ENCODE measurements around the gene NKD1. TPM values are rescaled to one million over a fixed set of nuclear protein-coding genes. Genes with fewer than 3 reads are reported as not detected.

NKD1 gene
- polyA plus RNA-seq, 1 experiment: 0.11 TPM

DNA sequence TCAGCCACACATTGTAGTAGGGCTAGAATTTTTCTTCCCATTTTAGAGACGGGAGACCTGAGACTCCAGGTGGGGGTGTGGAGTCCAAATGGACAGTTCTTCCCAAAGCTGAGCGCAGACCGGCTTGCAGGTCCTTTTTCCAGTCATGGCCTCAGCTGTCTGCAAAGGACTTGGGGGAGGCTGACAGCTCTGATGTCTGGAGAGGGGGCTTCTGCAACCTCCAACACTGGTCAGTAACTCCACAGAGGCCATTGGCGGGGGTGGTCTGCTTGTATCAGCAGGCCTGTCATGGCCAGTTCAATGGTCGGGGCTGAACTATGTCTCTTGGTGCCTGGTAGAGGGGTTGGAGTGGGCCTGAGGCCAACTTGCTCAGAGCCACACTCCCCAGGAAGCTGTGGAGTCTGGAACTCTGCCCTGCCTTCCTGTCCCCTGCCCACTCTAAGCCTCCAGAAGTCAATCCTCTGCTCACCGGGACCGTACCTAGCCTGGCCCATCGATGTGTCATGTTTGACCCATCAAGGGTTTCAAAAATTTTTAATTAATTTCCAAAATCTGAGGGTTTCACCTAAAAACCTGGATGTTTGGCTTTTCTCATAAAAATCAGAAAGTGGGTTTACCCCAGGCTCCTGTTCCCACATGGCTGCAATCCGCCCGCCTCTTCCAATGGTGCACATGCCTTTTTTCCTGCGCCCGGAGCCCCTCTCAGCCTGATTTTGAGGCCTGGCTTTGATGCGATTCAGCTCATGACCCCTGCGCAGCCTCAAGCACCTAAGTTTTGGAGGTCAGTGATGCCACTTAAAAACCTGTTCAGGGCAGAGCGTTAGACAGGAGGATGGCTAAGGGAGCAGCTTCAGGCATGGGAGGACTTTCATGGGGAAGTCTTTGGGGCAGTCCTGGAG lies 93.0 kb downstream of the NKD1 start:
- H3K27me3 ChIP-seq (ENCODE audit: control insufficient read depth, insufficient read depth, low read length): peaks cover 7% of the 10 kb centered on the region
- CTCF ChIA-PET: interaction anchor here (0.8 to 1.1 kb wide), 2 partner anchors 17 to 27 kb away, joined by 3 read pairs; no protein-coding TSS in a partner anchor

DNA sequence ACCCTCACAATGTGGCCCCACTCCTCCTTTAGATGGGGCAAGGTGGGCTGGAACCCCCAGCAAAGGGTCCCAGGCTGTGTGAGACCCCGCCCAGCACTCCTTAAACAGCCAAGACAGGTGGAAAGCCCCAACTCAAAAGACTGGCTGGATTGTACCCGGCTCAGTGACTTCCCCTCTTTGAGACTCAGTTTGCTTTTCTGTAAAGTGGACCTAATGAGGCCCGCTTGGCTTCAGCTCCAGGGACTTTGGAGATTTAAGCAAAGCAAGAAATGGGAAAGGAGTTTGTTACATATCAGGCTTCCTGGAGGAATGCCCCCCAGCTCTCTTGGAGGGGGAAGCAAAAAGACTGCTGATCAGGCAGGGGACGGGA lies 93.6 kb downstream of the NKD1 start:
- Histone ChIP-seq H3K27me3 (ENCODE audit: control insufficient read depth, insufficient read depth, low read length) (peaks cover 9% of the 10 kb centered on the region), H3K4me3 (ENCODE audit: low read depth, low read length) (no peak overlapping the region), H3K36me3 (ENCODE audit: control insufficient read depth, insufficient read depth, low read length) (no peaks in the 10 kb centered on the region)
- ChIA-PET POLR2A (no interaction called here), CTCF (no interaction called here)
- TF ChIP-seq, protein P1, sequence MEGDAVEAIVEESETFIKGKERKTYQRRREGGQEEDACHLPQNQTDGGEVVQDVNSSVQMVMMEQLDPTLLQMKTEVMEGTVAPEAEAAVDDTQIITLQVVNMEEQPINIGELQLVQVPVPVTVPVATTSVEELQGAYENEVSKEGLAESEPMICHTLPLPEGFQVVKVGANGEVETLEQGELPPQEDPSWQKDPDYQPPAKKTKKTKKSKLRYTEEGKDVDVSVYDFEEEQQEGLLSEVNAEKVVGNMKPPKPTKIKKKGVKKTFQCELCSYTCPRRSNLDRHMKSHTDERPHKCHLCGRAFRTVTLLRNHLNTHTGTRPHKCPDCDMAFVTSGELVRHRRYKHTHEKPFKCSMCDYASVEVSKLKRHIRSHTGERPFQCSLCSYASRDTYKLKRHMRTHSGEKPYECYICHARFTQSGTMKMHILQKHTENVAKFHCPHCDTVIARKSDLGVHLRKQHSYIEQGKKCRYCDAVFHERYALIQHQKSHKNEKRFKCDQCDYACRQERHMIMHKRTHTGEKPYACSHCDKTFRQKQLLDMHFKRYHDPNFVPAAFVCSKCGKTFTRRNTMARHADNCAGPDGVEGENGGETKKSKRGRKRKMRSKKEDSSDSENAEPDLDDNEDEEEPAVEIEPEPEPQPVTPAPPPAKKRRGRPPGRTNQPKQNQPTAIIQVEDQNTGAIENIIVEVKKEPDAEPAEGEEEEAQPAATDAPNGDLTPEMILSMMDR (IDR thresholded peaks at IDR 0.05; ENCODE audit: insufficient read depth, low read depth, low read length): no peak
- DNase-seq (ENCODE audit: low read depth): no peak

More for the DNA sequence above, 93.0 kb downstream of the NKD1 start:
- no peak for DNase-seq (ENCODE audit: low read depth)
- POLR2A ChIA-PET: no interaction called here
- TF ChIP-seq, protein P1 (IDR thresholded peaks at IDR 0.05; ENCODE audit: insufficient read depth, low read depth, low read length): no peak
- Histone ChIP-seq H3K4me3 (ENCODE audit: low read depth, low read length) (no peak overlapping the region), H3K36me3 (ENCODE audit: control insufficient read depth, insufficient read depth, low read length) (no peaks in the 10 kb centered on the region)

DNA sequence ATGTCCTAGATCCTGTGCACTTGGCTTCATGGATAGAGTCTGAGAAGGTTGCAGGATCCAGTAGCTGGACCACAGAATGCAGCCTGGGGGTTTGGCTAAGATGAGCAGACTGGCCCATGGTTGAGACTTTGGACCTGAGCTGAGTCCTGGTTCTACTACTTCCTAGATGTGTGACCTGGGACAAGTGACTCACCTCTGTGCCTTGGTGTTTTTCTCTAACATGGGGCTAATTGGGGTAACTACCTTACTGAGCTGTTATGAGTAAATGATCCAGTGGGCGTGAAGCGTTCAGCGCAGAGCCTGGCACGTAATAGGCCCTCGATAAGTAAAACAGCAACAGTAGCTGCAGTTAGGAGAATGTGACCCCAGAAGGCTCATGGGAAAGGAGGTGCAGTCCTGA lies 94.2 kb downstream of the NKD1 start:
- DNase-seq (ENCODE audit: low read depth): no peak
- Histone ChIP-seq H3K36me3 (ENCODE audit: control insufficient read depth, insufficient read depth, low read length) (no peaks in the 10 kb centered on the region), H3K27me3 (ENCODE audit: control insufficient read depth, insufficient read depth, low read length) (peaks cover 9% of the 10 kb centered on the region), H3K4me3 (ENCODE audit: low read depth, low read length) (no peak overlapping the region)
- TF ChIP-seq, protein P1 (IDR thresholded peaks at IDR 0.05; ENCODE audit: insufficient read depth, low read depth, low read length): no peak
- ChIA-PET CTCF (interaction anchor here (0.7 to 1.6 kb wide), 3 partner anchors 23 to 271 kb away, joined by 3 to 4 read pairs (median 4); no protein-coding TSS in a partner anchor), POLR2A (no interaction called here)

DNA sequence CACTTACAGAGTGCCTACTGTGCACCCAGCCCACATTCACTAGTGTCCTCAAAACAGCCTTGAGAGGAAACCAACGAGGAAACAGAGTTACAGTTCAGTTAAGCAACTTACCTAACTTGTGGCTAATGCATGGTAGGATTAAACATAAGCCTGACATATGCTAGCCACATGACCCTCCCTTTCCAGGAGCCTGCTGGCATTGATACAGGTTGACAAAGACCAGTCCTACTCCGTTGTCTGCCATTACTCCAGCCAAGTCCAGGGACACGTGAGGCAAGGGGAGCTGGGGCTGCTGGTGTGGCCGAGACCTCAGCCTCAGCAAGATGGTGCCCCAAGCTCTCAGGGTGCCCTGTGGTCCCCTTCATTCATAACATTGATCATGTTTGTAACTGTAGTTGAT lies 95.0 kb downstream of the NKD1 start:
- ChIA-PET POLR2A (no interaction called here), CTCF (interaction anchor here (0.7 to 1.6 kb wide), 4 partner anchors 22 to 272 kb away, joined by 3 to 4 read pairs (median 4); no protein-coding TSS in a partner anchor)
- TF ChIP-seq, protein P1 (IDR thresholded peaks at IDR 0.05; ENCODE audit: insufficient read depth, low read depth, low read length): no peak
- DNase-seq (ENCODE audit: low read depth): no peak
- Histone ChIP-seq H3K27me3 (ENCODE audit: control insufficient read depth, insufficient read depth, low read length) (peaks cover 9% of the 10 kb centered on the region), H3K36me3 (ENCODE audit: control insufficient read depth, insufficient read depth, low read length) (no peaks in the 10 kb centered on the region), H3K4me3 (ENCODE audit: low read depth, low read length) (no peak overlapping the region)

DNA sequence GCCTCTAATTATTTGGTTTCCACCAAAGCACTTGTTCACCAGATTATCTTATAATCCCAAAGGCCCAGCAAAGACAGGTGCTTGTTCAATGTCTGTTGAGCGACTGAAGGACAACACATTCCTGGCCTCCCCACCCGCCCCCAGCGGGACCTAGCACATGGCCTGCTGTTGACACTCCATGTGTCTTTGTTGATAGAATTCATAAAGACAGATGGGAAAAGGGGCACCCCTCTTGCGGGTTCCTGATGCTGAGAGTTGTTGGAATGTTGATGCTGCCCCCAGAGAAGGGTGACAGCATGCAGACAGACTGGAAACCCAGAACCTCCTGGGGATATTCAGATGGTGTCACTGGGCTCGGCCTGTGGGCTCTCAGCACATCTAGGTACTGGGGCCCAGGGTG lies 96.0 kb downstream of the NKD1 start:
- TF ChIP-seq, protein P1 (IDR thresholded peaks at IDR 0.05; ENCODE audit: insufficient read depth, low read depth, low read length): no peak
- no peak overlapping the region for H3K4me3 ChIP-seq (ENCODE audit: low read depth, low read length)
- POLR2A ChIA-PET: no interaction called here
- CTCF ChIA-PET: interaction anchor here (0.9 to 1.5 kb wide), 6 partner anchors 9 to 280 kb away, joined by 3 to 6 read pairs (median 4); no protein-coding TSS in a partner anchor
- DNase-seq (ENCODE audit: low read depth): no peak
- H3K36me3 ChIP-seq (ENCODE audit: control insufficient read depth, insufficient read depth, low read length): no peaks in the 10 kb centered on the region
- H3K27me3 ChIP-seq (ENCODE audit: control insufficient read depth, insufficient read depth, low read length): peaks cover 9% of the 10 kb centered on the region

All from BJ (cell line).